Measurements from ENCODE around the gene GSK3B.

- TF ChIP-seq, protein P1, sequence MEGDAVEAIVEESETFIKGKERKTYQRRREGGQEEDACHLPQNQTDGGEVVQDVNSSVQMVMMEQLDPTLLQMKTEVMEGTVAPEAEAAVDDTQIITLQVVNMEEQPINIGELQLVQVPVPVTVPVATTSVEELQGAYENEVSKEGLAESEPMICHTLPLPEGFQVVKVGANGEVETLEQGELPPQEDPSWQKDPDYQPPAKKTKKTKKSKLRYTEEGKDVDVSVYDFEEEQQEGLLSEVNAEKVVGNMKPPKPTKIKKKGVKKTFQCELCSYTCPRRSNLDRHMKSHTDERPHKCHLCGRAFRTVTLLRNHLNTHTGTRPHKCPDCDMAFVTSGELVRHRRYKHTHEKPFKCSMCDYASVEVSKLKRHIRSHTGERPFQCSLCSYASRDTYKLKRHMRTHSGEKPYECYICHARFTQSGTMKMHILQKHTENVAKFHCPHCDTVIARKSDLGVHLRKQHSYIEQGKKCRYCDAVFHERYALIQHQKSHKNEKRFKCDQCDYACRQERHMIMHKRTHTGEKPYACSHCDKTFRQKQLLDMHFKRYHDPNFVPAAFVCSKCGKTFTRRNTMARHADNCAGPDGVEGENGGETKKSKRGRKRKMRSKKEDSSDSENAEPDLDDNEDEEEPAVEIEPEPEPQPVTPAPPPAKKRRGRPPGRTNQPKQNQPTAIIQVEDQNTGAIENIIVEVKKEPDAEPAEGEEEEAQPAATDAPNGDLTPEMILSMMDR (IDR thresholded peaks at IDR 0.05), result no peak
- no peak for TF ChIP-seq EP300 (IDR thresholded peaks at IDR 0.05)
- no peak for TF ChIP-seq POLR2AphosphoS5 (IDR thresholded peaks at IDR 0.05)
Measured at GRCh38 chr3:119796785-119797184, 297.5 kb downstream of the GSK3B start.

Measured in stomach (tissue), 4 donors.